OCI-M2 (cell line): Measurements from ENCODE around the gene PKD2L1.
"Not testable (repeated sequence)": the region's sequence is repeated elsewhere in the genome, so short reads cannot be mapped to it uniquely, and the experiment has no call there.

Source experiments
- DNase-seq: peaks from one replicate; lab custom pipeline; 2025; ENCODE audit not compliant: unreplicated experiment; lab: John Stamatoyannopoulos, UW

Gene PKD2L1

DNA sequence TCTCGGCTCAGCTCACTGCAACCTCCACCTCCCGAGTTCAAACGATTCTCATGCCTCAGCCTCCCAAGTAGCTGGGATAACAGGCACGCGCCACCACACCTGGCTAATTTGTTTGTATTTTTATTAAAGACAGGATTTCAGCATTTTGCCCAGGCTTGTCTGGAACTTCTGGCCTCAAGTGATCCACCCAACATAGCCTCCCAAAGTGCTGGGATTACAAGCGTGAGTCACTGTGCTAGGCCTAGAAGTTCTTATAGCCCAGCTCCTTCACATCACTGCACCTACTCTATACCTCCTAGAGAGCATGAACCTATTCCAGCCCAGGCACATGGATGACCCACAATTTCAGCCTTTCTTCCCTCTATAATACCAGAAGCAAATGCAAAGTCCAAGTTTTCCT is 42.3 kb downstream of the PKD2L1 start:
- no peak for DNase-seq

- peak; percentile 74 for DNase-seq
Observed at GRCh38 chr10:100286051-100287033, 43.7 kb downstream of the PKD2L1 start, which contains the start of gene BLOC1S2. Gene BLOC1S2 (minus strand): TSS chr10:100286680. CDS start chr10:100286659, 21 bp downstream.

GRCh38 chr10:100285326-100285725 is 44.7 kb downstream of the PKD2L1 start:
- DNase-seq: not testable (repeated sequence)

GRCh38 chr10:100282907-100283306 is 47.1 kb downstream of the PKD2L1 start:
- no peak for DNase-seq

GRCh38 chr10:100276971-100277370 is 53.1 kb downstream of the PKD2L1 start:
- DNase-seq: not testable (repeated sequence)

DNA sequence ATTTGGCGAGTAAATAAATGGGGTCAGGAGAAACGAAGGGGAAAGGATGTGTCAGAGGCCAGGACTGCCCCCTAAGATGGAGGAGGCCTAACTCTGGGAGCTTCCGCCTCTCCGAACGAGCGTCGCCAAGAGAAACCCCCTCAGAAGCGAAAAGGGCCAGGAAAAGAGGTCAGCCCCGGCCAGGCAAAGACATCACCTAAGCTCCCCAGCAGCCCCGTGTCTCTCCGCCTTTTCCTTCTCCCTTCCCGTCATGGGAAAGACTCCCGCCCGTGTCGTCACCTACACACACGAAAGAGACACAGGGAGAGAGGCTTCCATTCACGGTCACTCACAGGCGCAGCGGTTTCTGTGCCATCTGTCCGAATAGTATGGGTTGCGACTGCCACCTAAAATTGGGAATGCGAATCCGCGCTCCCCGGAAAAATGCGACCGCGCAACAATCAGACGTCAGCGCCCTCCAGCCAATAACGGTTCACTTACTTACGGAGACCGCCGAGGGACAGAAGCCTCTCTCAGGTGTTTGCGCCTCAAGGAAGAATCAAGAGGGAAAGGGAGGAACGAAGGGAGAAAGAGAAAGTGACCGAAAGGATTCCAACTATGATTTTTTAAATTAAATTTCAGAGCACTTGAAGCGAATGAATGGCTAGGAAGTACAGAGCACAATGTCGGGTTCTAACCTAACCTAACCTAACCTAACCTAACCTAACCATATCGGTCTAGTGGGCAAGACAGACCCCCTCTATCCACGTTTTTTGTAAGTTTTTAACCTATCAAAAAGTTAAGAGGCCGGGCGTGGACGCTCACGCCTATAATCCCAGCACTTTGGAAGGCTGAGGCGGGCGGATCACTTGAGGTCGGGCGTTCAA is 62.6 kb downstream of the PKD2L1 start, which contains the start of gene CWF19L1:
CWF19L1 (minus strand) TSS at position 400 of the 866 bp plus-strand sequence; CDS start at position 355, 45 bp downstream.
- peak; percentile 11 for DNase-seq

- no peak for DNase-seq
Observed at GRCh38 chr10:100265821-100266485, 64.1 kb downstream of the PKD2L1 start.

GRCh38 chr10:100254191-100254590 is 75.8 kb downstream of the PKD2L1 start:
- no peak for DNase-seq

- no peak for DNase-seq
Observed at GRCh38 chr10:100253041-100253440, 77.0 kb downstream of the PKD2L1 start.

GRCh38 chr10:100248820-100249219 is 81.2 kb downstream of the PKD2L1 start:
- DNase-seq: no peak

GRCh38 chr10:100245484-100246220 is 84.4 kb downstream of the PKD2L1 start:
- no peak for DNase-seq

DNA sequence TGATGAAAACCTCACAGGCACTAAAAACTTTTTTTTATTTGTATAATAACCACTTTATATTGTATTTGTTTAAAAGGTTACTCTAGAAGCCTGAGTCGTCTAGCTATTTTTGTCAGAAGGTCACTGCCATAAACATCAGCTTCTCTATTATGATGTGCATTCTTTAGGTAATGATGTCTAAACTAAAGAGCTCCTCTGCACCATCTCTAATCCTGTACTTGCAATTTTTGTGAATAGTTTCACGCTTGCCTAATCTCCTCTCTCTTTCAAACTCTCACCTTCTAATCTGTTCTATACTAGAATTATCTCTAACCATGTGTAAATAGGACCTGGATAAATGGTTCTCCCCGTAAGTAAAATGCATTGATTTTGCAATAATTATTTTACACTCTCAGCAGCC is 90.2 kb downstream of the PKD2L1 start:
- no peak for DNase-seq

GRCh38 chr10:100238429-100238828 is 91.6 kb downstream of the PKD2L1 start:
- DNase-seq: no peak
